Stimulated activated CD8-positive, alpha-beta memory T cell treated with anti-CD3 and anti-CD28 coated beads, Interleukin-15, amount 100 ng/mL, for 4 hours (primary cell): Measurements from ENCODE around the gene SLC4A8.
"Not testable (repeated sequence)": the region's sequence is repeated elsewhere in the genome, so short reads cannot be mapped to it uniquely, and the experiment has no call there.

Source experiments
- DNase-seq, 2 donors: peaks; one replicate each; pipeline ENCODE4 v3.0.0-alpha.2; 2020; ENCODE audit warnings: low read depth in 2 of 2

Gene SLC4A8

DNA sequence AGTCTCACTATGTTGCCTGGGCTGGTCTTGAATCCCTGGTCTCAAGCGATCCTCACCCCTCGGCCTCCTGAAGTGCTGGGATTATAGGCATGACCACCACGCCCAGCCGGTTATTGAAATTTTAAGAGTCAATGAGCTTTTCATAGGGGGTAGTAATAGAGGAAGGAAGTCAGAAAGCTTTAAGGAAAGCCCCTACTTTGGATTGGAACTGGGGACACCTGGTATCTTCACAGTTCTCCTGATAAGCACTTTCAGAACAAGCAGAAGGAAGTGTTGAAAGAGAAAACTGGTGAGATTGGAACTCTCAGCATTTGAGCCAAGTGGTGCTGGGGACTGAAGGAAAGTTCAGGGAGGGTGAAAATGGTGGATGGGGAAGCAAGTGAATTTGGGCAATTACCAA, 5.1 kb downstream of the SLC4A8 start:
- DNase-seq, result no peak

DNA sequence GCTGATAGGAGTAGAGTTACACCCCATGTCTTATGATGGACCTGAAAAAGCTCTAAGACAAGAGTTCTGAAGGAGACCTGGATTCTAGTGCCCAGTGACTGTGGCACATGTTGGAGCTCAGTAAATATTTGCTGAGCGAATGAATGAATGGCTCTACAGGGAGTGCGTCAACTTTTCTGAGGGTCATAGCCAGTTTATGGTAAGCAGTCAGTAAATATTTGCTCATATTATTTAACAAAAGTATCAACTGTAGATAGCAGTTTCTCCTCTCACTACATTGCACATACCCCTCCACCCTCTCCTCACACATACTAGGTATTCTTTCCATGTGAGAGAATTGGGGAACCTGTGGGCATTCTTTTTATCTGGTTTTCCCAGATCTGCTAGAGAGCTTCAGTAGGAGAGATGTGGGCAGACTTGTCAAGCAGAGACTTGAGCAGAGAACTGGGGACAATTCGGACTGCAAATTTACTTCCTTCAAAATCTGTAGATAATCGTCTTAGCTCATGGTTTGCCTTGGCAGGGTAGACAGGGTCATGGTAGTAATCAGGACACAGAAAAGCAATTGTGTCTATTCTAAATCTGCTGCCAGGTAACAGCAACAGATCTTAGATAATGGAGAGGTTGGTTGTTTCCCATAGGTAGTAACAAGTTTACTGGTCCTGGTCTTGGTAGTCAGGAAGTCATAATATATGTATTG, 5.7 kb downstream of the SLC4A8 start:
- no peak for DNase-seq

DNA sequence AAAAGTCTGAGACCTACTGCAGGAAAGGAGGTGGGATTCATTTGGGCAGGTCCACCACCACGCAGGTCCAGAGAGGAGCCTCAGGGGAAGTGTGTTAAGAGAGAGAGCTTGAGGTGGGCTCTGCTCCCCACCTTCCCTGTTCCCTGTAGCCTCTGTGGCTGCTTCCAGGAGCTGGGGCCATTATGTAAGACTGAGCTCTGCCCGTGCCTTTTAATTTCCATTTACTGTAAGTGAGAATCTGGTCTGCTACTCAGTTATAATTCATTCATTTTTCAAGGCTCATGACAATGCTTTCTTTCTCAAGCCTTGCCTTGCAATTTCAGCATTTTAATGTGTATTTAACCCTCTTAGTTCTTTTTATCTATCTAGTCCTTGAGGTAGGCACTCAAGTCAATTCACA, 8.3 kb downstream of the SLC4A8 start:
- no peak for DNase-seq

DNA sequence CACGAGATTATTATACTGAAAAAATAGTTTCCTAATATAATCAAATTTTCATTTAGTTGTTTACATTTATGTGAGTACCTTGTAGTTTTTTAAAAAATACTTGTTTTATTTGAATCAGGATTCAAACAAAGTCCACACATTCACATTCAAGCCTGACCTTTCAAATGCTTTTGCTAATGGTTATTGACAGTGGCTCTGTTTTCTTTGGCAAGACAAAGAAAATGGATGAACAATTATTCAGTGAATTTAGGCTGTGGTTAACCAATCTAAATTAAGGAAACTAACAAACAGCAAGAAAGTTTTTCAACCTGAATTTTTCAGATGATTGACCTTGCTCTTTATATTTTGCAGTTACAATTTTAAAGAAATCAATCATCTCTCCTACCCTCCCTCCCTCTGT, 9.7 kb downstream of the SLC4A8 start:
- no peak for DNase-seq

DNA sequence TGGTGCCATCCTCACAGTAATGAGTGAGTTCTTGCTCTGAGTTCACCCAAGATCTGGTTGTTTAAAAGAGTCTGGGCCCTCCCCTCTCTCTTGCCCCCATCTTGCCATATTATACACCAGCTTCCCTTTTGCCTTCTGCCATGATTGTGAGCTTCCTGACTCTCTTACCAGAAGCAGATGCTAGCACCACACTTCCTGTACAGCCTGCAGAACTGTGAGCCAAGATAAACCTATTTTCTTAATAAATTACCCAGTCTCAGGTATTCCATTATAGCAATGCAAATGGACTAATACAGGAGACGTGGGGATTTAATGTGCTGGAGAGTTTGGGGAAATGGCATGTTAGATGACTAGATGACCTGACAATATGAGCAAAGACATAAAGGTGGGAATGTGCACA, 12.8 kb downstream of the SLC4A8 start:
- DNase-seq, result no peak

DNA sequence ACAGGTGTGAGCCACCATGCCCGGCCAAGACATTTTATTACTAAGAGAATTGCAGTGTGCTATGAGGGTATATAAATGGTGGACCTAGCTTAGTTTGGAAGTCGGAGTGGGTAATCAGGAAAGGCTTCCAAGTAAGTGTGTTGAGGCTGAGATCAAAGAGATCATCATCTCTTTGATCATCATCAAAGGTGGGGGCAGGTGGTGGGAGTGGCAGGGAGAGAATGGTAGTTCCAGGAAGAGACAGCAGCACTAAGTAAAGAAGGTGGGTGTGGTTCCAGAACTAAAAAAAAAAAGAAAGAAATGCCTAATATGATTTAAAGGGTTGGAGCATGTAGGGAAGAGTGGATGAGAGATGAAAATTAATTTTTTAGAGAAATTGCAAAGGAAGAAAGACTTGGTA, 14.7 kb downstream of the SLC4A8 start:
- DNase-seq, result no peak

DNA sequence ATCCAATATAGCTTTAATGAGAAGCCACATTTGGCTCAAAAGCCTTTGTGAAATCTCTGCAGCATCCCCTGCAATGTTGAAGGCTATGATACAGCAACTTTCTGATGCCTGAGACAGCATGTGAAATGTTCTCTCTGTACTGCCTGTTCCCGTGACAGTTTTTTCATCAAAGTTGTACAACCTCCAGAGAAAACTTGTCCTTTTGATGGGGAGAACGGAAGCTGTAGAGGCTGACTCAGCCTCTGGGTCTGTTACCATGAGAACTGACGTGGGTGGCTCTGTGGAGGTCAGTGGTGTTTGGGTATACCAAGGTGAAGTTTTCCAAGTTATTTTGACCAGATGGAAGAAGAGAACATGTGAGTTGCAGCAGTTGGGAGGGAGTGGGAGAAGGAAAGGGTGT, 17.0 kb downstream of the SLC4A8 start:
- DNase-seq, result no peak

DNA sequence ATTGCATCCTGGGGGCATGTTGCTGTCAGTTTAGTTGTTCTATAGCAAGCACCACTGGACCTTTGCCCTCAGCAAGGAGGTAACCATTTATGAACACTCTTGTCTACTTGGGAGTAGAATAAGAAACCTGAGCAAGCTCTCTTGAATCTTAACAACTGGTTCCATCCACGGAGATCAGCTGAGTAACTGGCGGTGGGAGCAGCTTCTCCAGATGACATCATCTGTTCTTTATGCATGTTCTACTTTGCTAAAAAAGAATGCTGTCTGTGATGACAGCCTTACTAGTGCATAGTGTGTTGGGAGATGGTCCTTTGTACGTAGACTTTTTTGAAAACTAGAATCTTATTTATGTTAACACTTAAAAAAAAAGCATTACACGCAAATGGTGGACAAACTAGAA, 17.7 kb downstream of the SLC4A8 start:
- no peak for DNase-seq

DNA sequence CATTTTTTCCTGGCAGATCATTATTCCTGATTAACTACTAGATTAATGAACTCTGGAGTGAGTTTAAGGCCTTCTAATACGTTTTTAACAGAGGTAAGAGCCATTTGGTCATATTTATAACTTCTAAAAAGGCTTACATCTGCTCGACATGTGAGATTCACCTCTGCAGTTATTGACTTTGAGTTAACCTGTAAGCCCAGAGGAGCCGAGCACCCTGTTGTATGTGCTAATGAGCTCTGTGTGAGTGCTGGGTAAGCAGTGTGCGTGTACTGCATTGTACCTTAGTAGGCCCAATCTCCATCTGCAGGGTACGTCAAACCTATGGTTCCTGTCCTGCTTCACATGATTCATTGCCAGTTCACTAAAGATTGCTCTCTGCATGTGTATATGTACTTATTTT, 18.9 kb downstream of the SLC4A8 start:
- no peak for DNase-seq

DNA sequence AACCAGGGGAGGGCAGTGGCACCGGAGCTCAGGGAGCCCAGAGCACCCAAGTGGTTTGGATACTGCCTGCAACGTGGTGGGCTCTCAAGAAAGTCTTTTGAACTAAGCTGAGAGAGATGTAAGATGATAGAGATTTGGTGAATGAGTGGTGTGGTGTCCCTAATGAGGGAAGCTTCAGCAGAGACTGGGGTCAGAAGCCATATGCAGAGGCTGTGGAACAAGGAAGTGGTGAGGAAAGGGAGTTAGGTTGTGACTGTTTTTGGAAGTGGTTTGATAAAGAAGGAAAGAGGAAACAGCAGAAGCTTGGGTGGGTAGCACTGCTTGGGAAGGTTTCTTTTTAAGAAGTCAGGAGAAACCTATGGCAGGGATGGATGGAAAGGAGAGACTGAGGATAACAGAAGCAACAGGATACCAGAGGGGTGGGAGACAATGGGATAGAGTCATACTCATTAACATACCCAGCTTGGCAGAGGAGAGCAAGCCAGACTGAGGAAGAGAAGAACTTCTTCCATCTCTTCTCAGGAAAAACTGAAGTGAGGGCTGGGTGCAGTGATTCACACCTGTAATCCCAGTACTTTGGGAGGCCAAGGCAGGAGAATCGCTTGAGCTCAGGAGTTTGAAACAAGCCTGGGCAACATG, 24.1 kb downstream of the SLC4A8 start:
- no peak for DNase-seq

DNA sequence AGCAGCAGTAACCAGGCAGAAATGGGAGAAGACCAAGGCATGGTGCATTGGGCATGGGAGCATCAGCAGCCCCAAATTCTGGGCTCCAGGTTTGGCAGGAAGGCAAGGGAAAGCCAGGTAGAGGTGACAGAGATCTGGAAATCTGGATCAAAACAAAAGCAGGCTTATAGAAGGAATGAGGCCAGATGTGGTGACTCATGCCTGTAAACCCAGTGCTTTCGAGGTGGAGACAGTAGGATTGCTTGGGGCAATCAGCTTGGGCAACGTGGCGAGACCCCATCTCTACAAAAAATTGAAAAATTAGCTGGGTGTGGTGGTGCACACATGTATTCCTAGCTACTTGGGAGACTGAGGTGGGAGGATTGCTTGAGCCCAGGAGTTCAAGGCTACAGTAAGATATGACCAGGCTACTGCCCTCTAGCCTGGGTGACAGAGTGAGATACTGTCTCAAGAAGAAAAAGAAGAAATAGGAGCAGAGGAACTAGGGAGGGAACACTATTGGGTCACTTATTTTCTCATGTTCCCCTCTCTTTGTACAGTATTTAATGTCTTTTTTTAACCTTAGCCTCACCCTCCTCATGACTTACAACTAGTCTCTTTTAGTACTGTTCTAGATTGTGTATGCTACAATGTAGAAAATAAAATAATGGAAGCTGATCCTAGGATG, 25.1 kb downstream of the SLC4A8 start:
- no peak for DNase-seq

DNA sequence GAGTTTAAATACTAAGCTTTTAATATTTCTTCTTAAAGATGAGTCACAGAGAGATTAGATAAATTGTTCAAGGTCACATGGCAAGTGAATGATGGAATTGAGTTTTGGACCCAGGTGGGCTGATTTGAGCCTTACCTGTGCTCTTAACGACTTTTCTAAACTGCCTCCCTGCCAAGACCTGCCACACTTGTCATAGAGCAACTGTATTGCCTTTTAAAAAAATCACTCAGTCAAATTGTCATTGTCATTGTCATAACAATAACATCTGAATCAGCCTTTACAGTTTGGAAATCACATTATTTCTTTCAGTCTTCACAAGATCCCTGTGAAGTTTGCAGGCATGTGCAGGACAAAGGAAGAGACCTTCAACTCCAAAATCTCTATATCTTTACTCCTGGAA, 25.7 kb downstream of the SLC4A8 start:
- DNase-seq, result no peak

DNA sequence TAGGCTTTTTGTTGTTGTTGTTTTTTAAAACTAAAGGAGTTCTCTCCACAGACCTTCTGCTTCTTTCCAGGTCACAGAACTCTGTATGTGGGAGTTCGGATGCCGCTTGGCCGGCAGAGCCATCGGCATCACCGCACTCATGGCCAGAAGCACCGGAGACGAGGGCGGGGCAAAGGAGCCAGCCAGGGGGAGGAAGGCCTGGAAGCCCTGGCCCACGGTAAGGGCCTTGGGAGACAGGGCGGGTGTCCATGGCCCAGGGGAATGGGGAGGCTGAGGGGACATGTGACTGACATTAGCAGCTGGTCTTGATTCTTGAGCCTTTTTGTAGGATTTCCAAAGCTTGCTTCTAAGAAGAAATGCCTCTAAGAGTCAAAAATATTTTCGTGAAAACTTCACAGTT, 26.2 kb downstream of the SLC4A8 start:
- DNase-seq, result no peak

DNA sequence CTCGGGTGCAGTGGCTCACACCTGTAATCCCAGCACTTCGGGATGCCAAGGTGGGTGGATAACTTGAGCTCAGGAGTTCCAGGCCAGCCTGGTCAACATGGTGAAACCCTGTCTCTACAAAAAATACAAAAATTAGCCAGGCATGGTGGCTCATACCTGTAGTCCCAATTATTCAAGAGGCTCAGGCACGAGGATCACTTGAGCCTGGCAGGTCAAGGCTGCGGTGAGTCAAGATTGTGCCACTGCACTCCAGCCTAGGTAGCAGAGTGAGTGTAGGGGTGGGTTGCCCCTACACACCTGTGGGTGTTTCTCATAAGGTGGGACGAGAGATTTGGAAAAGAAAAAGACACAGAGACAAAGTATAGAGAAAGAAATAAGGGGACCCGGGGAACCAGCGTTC, 29.4 kb downstream of the SLC4A8 start:
- not testable (repeated sequence) for DNase-seq

DNA sequence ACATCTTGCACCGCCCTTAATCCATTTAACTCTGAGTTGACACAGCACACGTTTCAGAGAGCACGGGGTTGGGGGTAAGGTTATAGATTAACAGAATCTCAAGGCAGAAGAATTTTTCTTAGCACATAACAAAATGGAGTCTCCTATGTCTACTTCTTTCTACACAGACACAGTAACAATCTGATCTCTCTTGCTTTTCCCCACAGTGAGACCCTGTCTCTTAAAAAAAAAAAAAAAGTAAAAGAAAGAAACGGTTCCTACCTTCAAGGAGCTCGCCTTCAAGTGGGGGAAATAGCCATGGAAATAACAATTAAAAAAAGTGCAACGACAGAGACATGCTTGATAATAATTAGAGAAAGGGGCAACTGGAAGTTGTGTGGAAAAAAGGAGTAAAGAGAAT, 30.4 kb downstream of the SLC4A8 start:
- DNase-seq, result not testable (repeated sequence)

DNA sequence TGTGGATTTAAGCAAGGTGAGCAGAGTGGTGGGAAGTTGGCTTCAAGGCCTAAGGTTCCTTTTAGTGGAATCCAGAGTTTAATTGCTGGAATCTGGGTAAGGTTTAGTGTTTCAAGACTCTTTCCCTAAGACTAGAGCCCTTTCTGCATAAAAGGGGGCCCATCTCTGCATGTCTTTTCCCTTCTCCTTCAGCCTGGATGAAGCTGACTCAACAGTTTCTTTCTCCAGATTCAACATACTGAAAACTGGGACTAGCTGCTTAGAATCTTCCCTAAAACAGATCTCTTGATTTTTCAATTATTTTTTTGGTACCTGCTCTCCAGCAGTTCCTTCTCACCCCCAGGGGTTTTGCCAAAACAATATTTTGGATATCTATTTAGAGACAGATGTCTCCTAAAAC, 34.0 kb downstream of the SLC4A8 start:
- no peak for DNase-seq

DNA sequence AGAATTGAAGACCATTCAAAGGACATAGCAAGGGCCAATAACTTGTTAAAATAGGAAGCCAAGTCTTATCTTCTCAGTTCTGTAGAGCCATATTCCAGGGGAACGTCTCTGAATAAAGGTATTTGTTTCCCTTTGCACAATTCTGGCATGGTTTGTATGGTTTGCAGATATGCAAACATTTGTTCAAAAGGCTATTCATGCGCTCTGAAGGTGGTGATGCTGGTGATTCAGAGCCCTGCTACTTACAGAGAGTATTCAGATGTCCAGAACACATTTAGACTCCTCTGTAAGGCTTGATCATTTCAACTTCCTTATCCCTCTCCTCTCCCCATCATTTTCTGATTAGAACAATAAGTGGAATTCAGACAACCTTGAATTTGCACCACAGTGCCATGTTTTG, 35.9 kb downstream of the SLC4A8 start:
- no peak for DNase-seq

DNA sequence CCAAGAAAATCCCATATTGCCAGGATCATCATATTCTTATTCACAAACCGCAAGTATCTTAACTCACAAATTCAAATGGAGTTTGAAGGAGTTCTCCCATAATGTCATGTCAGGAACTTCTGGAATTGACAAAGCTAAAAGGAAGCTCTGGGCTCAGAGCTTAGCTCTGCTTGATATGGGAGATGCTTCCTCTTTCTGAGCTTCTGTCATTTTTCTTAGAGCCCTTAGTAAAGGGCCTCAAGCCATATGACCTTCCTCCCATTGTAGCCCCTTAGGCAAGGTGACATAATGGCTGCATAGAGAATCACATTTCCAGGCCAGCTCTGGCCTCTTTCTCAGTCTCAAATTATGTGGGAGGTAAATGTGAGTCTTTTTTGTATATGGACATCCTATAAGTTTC, 40.9 kb downstream of the SLC4A8 start:
- no peak for DNase-seq

DNA sequence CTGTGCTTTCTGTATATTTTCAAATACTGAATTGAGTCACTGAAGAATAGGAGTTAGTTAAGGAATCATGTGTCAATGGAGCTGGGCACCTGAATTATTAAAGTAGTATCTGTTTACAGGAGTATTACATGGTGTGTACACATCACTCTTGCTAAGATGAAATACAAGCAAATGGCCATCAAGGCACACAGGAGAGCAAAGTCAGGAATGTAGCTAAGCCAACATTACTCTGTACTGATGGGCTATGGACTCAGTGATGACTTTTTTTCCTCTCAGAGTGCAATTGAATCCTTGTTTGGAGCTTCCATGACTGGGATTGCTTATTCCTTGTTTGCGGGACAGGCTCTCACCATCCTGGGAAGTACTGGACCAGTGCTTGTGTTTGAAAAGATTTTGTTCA, 45.5 kb downstream of the SLC4A8 start:
- no peak for DNase-seq

DNA sequence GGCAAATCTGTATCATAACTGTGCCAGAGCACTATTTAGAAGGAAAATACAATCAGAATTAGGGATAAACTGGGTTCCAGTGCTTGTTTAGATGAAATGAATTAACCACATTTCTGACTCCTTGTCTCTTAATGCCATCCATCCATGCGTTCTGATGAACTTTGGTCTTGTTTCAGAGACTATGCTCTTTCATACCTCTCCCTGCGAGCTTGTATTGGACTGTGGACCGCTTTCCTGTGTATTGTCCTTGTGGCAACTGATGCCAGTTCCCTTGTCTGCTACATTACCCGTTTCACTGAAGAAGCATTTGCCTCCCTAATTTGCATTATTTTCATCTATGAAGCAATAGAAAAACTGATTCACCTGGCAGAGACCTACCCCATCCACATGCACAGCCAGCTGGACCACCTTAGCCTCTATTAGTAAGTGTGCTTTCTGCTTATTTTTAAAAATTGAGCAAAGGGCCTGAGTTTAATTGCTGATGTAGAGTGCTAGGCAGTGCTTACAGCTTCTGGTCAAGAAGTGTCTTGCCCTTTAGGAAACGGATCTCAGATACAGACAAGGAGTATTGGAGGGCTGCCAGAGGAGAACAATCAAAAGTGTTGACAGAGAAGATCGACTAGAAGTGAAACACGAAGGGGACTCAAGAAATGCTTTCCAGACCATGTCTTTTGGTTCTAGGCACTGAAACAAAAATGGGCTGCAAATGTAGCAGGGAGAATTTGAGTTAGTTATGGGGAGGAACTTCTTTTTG, 46.7 kb downstream of the SLC4A8 start:
- no peak for DNase-seq

DNA sequence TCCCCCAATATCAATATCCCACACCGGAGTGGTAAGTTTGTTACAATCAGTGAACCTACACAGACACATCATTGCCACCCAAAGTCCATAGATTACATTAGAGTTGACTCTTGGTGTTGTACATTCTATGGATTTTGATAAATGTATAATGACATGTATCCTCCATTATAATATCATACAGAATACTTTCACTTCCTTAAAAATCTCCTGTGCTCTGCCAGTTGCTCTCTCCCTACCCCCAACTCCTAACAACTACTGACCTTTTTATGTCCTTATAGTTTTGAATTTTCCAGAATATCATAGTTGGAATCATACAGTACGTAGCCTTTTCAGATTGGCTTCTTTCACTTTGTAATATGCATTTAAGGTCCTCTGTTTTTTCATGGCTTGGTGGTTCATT, 48.4 kb downstream of the SLC4A8 start:
- no peak for DNase-seq

DNA sequence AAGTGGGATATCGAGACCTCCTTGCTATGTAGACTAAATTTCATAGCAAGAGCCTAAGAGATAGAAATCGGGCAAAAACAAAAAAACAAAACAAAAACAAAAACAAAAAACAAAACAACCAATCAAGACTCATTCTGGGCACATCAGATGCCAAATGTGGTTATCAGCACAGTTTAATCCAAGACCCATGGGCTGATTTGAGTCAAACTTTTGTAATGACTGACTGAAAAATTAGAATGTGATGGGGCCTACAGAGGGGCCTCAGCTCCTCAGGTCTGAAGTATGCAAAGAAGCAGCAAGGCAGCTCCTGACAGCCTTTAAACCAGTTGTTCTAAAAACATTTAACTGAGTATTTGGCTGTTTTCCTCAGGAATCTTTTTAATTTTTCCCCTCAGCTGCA, 49.3 kb downstream of the SLC4A8 start:
- DNase-seq, result no peak

DNA sequence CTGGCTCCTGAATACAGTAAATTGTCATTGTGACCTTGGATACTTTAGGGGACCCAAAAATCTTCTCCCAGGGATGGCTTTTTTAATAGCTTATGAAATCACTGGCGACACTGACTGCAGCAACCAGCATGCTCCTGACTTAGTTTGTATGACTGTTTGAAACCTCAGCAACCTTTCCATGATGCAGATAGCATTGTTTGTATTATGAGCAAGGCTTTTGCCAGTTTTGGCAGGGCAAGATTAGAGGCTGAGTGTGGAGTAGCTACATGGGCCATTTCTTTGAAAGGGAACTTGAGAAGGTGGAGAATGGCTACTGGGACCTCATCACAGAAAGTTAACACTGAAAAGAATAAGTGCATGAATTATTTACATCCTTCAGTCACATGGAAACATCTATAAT, 50.9 kb downstream of the SLC4A8 start:
- no peak for DNase-seq
